ENCODE data around the gene UCKL1.
"Not testable (repeated sequence)": the region's sequence is repeated elsewhere in the genome, so short reads cannot be mapped to it uniquely, and the experiment has no call there.

UCKL1 gene

GRCh38 chr20:63955827-63956663 lies at the start of gene UCKL1:
TSS of gene UCKL1 (minus strand) at chr20:63956416. CDS start at chr20:63956372, 44 bp downstream.
- peak; percentile 78 to 79 for DNase-seq (ENCODE audit: low read depth in 2 of 2)

DNA sequence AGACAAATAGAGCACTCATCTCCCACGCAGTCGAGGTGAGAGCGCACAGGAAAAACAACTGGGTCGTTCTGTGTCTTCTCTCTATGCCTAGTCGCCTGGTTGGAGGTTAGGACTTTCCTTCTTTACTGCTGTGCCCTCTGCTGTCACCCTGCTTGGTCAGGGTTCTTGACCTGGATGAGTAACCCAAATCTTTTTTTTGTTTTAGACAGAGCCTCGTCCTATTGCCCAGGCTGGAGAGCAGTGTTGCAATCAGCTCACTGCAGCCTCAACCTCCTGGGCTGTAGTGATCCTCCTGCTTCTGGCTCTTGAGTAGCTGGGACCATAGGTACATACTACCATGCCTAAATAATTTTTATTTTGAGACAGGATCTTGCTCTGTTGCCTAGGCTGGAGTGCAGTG lies 49.2 kb upstream of the UCKL1 start:
- DNase-seq (ENCODE audit: low read depth in 2 of 2) = no peak

DNA sequence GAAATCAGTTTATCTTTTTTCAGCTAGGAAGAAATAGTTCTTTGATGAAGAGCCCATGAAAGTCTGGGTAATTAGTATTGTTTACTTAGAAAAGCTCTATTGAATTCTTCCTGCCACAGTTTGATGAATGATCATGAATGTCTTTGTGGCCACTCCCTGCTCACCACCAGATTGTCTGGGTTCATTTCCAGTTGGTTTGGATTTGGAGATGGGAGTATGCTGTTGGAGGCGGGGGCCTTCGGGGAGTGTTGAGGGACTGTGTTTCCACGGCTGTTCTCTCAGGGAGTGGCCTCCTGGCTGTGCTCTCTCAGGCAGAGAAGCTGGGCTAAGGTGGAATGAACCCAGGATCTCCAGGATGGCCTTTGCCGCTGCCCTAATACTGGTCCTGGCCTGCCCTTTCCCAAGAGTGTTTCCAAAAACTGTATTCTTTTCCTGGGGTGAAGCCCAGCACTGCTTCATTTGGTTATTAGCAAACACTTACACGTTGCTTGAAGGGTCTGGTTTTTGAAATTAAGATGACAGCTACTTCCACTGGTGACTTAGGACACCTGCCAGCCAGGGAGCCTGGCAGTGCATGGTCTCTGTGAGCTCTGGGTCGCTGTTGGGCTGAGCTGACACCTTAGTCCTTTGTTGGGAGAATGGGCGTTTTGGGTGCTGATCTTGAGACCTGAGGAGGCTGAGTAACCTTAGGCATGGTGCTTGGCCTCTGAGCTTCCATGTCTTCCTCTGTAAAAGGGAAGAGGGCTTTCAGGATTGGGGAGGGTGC lies 47.9 kb upstream of the UCKL1 start:
- no peak for DNase-seq (ENCODE audit: low read depth in 2 of 2)

GRCh38 chr20:64001607-64002011 lies 45.4 kb upstream of the UCKL1 start:
- no peak for DNase-seq (ENCODE audit: low read depth in 2 of 2)

DNA sequence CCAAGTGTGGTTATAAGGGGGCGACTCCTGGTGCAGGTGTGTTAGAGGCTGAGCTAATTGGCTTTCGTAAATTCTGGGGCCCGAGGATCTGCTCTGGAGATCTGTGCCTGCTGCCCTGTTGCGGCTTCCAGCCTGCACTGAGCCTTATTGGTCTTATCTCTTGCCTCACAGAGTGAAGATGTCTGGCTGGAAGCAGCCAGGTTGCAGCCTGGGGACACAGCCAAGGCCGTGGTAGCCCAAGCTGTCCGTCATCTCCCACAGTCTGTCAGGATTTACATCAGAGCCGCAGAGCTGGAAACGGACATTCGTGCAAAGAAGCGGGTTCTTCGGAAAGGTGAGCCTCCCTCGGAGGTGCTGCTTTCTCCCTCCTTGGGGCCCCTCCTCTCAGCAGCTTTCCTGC lies 44.7 kb upstream of the UCKL1 start:
- no peak for DNase-seq (ENCODE audit: low read depth in 2 of 2)

GRCh38 chr20:63982937-63983336 lies 26.7 kb upstream of the UCKL1 start:
- no peak for DNase-seq (ENCODE audit: low read depth in 2 of 2)

DNA sequence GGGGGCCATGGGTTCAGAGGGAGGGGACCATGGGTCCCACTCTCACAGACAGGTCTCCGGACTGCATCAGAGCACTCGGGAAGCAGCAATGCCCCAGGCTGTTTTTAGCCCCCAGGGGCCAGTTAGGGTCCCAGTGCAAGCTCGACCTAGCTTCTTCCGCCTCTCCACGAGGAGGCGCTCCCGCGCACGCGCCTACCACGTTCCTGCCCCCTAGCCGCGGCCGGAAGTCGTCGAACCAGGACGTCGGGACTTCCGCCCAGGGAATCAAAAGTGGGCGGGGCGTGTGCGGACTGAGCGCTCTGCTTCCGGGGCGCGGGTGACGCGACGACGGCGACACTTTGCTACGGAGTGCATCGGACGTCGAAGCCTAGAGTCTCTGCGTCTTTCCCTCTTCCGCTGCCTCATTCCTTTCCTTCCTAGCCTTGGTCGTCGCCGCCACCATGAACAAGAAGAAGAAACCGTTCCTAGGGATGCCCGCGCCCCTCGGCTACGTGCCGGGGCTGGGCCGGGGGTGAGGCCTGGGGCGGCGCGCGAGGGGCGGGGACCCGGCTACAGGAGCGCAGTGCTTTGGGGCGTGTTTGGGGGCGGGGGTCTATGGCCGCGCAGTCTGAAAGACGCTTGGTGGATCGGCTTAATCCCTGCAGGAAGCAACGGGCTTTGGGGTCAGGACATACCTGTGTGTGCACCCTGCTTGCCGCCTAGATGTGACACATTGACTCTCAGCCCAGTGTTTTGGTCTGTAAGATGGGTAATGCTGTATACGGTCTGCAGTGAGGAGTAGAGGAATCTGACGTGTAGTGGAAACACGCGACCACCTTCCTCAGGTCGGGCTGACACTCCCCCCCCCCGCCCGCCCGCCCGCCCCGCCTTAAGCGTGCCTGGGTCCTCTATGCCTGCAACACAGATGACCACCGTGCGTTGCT lies 24.9 kb upstream of the UCKL1 start, which contains the start of gene PRPF6:
TSS of gene PRPF6 (plus strand) at position 327 of the 923 bp plus-strand sequence. CDS start at position 441, 114 bp downstream.
- peak; percentile 87 for DNase-seq (ENCODE audit: low read depth in 2 of 2)

DNA sequence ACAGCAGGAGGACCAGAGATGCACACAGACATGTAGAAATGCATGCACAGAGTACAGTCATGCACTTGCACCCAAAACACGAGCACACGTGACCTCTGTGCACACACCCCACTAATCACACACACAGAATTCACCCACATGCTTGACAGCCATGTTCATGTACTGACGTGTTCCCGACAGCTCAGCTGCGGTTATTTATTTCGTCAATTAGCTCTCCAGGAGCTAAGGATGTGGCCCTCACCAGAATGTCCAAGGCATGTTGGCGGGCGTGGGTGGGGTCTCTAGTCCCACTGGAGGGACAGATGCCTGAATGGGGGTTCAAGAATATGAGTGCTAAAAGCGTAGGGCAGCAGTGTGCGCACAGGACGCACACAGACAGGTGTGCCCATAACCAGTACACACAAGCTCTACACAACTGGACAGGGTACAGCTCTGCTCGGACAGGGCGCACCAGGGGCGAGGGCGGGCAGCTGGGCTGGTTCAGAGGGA lies 24.1 kb upstream of the UCKL1 start:
- no peak for DNase-seq (ENCODE audit: low read depth in 2 of 2)

- peak; percentile 75 to 78 for DNase-seq (ENCODE audit: low read depth in 2 of 2)
Observed at GRCh38 chr20:63979557-63980316, 23.5 kb upstream of the UCKL1 start, which contains the start of gene SAMD10. TSS of gene SAMD10 (minus strand) at chr20:63979642. CDS start at chr20:63979467, 175 bp downstream.

DNA sequence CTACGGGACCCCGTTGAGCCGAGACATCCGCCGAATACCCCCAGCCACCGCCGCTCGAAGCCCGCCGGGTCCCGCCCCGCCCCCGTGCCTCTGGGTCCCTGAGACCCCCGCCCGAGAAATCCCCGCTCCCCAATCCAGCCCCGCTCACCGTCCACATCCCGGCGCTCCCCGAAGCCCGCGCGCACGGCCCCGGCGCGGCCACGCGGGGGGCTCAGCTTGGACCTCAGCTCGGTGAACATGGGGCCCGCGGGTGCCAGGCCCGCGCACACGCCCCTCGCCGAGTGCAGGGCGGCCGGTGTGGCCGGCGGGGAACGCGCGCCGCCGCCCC lies 23.0 kb upstream of the UCKL1 start:
- DNase-seq (ENCODE audit: low read depth in 2 of 2) = no peak

DNA sequence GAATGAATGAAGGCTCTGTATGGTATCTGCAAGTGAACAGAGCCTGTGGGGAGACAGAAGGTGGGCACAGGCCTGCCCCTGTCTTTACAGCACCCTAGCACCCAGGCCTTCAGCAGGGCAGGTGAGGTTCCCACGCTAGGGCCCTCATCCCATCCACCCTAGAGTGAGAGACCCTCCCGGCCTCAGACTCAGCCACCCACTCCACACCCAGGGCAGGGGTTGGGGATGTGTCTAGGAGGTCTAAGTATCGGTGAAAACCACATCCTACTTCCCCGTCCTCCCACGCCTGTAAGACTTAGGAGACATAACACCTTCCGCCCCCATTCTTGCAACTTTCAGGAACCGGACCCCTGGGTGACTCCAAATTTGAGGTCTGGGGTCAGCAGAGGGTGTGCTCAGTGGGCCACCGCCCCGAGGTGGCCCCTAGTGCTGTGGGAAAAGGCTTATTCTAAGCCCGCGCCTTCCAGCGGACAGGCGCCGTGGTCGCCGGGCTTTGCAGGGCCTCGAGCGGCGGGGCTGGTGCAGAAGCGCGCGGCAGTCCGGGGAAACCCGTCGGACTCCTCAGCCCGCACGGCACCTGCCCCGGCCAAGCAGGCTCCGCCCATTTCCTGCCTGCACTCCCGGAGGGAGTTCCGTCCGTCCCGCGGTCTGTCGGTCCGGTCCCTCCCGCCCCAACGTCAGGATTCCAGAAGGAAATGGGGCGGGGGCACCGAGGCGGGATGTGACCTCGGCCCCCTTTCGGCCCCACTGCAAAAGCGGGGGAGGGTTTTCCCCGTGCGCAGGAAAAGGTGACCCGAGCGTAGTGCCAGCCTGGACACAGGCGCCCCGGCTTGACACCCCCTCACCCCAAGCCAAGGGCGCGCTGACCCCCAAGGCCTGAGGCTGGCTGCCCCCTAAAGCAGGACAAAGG lies 22.4 kb upstream of the UCKL1 start:
- DNase-seq (ENCODE audit: low read depth in 2 of 2) = peak in 1 of 2 donors; percentile 43

- DNase-seq (ENCODE audit: low read depth in 2 of 2) = peak; percentile 38 to 43
Observed at GRCh38 chr20:63977739-63978276, 21.6 kb upstream of the UCKL1 start.

GRCh38 chr20:63976980-63977738 lies 20.9 kb upstream of the UCKL1 start:
- DNase-seq (ENCODE audit: low read depth in 2 of 2) = no peak

DNA sequence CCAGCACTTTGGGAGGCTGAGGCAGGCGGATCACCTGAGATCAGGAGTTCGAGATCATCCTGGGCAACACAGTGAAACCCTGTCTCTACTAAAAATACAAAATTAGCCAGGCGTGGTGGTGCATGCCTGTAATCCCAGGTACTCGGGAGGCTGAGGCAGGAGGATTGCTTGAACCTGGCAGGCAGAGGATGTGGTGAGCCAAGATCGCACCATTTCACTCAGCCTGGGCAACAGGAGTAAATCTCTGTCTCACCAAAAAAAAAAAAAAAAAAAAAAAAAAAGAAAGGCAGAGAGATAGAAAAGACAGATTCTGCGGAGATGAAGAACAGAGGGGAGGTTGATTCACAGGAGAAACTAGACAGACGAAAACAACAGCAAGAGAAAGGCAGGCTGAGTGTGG lies 20.3 kb upstream of the UCKL1 start:
- DNase-seq (ENCODE audit: low read depth in 2 of 2) = not testable (repeated sequence)

DNA sequence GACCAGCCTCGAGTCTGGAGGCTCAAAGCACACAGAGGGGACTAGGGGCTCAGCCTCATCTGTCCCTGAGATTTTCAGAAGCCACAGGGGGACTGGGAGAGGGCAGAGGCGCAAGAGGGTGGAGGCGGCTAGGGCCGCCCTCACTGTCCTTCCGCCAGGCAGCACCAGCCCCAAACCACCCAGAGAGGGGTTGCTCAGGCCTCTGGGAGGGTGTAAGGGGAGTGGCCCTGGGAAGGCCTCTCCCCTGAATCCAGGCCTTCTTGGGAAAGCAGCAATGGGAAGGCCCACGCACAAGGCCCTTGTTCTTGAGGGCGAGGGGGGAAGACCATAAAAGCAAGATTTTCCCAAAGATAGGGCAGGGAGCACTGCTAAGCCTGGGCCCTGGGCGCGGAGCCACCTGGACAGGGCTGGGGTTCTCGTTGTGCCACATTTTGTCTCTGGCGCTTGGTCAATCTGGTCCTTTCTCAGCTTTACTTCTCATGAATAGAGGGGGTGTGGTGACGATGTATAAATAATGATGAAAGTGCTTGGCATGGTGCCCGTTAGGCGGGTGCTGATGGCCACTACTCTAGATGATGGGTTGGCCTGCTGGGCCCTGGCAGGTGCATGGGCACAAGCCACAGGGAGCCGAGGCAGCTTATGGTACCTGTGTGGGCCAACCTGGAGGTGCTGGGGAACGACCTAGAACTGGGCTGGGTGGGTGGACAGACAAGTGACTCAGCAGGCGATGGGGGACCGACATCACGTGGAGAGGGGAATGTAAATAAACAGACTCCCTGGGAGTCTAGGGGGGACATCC lies 18.4 kb upstream of the UCKL1 start:
- no peak for DNase-seq (ENCODE audit: low read depth in 2 of 2)

DNA sequence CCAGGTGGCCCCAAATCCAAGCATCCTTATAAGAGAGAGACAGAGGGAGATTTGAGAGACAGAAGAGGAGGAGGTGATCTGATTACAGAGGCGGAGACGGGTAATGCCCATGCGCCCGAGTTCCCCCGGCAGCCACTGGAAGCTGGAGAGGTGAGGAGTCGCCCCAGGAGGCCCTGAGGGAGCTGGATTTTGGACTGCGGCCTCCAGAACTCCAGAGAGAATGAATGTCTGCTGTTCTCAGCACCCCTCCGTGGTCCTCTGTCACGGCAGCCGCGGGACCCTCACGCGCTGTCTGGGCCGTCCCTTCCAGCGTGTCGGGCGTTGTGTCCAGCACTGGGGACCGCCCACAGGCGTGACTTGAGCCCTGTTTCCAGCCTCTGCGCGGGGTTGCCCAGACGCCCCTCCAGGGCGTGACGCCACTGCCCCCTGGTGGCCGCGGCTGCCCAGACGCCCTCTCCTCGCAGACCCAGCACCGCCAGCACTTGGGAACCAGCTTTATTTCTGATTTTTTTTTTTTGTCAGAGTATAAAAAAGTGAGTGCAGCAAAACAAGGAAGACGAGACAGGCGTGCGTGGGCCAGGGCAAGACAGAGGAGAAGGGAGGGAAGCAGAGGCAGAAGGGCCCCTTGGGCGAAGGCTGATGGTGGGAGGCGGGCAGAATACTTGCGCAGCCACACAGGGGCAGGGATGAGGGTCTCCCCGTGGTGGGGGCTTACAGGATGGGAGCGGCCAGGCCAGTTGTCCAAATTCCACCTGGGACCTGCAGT lies 17.6 kb upstream of the UCKL1 start:
- DNase-seq (ENCODE audit: low read depth in 2 of 2) = peak in 1 of 2 donors; percentile 32

GRCh38 chr20:63973160-63973479 lies 16.9 kb upstream of the UCKL1 start:
- DNase-seq (ENCODE audit: low read depth in 2 of 2) = no peak
